Measurements from ENCODE around the gene FBXL4.

DNA sequence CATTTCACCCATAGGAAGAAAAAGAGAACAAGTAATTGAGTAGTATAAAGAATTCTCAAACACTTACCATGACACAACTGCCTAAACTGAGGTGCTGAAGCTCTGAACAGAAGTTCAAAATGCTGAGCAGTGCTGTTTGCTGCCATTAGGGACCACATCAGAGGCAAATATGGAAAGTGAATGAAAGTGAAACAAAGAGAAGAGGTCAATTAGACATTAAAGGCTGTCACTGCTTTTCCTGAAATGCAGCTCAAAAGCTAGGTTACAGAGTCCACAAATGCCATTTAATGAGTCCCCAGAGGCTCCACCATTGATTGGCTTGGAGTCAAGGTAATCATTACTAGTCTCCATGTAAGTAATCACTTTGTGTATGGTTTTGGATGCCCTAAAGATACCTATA is 67.3 kb downstream of the FBXL4 start:
- TF ChIP-seq, protein P1, sequence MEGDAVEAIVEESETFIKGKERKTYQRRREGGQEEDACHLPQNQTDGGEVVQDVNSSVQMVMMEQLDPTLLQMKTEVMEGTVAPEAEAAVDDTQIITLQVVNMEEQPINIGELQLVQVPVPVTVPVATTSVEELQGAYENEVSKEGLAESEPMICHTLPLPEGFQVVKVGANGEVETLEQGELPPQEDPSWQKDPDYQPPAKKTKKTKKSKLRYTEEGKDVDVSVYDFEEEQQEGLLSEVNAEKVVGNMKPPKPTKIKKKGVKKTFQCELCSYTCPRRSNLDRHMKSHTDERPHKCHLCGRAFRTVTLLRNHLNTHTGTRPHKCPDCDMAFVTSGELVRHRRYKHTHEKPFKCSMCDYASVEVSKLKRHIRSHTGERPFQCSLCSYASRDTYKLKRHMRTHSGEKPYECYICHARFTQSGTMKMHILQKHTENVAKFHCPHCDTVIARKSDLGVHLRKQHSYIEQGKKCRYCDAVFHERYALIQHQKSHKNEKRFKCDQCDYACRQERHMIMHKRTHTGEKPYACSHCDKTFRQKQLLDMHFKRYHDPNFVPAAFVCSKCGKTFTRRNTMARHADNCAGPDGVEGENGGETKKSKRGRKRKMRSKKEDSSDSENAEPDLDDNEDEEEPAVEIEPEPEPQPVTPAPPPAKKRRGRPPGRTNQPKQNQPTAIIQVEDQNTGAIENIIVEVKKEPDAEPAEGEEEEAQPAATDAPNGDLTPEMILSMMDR (IDR thresholded peaks at IDR 0.05; ENCODE audit: borderline replicate concordance, extremely low read depth, low read length, poor library complexity, severe bottlenecking) = no peak
- no peak for TF ChIP-seq EZH2 (IDR thresholded peaks at IDR 0.05; ENCODE audit: borderline replicate concordance, low read depth, low read length, severe bottlenecking)

All from DND-41 (cell line).